Stimulated activated CD8-positive, alpha-beta memory T cell treated with anti-CD3 and anti-CD28 coated beads, Interleukin-12 subunit alpha, Interleukin-12 subunit beta, amount 100 ng/mL, for 4 hours (primary cell): ENCODE data around the gene CLDN34.

ENCODE experiments used
- DNase-seq: peaks from one replicate; pipeline ENCODE4 v3.0.0-alpha.2; 2020; ENCODE audit warnings: low read depth

CLDN34 gene, protein sequence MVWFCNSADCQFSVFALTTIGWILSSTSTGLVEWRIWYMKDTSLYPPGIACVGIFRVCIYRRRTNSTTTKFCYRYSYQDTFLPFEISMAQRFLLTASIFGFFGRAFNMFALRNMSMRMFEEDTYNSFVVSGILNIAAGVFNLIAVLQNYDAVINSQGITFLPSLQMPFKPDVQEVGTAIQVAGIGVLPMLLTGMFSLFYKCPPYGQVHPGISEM

DNA sequence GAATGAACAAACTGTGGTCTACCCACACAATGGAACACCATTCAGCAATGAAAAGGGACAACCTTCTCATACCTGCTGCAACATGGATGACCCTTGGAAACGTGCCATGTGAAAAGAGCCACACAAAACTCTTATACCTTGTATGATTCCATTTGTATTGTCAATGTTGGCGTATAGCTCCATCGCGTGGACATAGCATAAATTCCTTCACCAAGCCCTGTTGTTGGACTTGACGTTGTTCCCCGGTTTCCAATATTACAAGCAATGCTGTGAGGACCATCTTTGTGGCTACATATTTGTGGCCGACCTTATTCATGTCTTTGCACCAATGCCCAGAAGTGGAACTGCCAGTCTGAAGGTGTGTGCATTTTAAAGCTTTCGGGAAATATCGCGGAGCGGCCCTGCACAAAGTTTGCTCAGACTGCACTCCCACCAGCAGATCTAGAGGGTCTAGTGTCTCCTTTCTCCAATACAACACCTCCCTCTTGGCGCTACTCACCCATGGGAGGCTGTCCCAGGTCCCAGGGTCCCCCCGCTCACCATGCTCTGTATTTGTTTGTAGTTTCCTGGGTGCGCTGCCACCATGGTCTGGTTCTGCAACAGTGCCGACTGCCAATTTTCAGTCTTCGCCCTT is at the start of gene CLDN34:
CLDN34 (plus strand) TSS at position 584 of the 634 bp plus-strand sequence; CDS start at position 584, 0 bp downstream.
- DNase-seq: no peak

DNA sequence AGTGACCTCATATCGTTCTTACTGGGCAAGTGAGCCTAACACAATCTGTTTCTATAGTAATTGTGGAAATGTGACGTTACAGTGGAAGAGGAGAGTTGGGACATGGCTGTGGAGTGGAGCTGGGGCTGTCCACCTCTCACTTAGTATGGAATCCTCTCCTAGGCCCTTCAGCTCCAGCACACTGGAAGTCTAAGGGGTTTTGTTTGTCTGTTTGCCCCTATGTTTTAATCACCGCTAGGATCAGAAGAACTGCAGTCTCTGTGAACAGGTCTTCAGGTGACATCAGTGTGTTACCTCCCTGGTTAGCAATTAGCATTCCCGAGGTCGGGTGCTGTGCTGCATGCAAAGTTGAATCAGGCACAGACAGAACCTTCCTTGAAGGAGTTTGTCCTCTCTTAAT is 49.3 kb upstream of the CLDN34 start:
- DNase-seq: no peak

DNA sequence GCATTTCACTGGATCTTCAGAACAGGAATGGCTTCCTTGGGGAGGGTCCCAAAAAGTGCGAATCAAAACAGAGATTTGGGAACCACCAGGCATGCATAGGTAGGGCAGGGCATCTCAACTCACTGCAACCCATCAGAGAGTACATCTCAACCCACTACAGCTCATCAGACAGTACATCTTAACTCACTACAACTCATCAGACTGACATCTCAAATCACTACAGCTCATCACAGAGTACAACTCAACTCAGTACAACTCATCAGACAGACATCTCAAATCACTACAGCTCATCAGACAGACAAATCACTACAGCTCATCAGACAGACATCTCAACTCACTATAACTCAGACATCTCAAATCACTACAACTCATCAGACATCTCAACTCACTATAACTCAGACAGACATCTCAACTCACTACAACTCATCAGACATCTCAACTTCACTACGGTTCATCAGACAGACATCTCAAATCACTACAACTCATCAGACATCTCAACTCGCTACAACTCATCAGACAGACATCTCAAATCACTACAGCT is 47.5 kb upstream of the CLDN34 start:
- no peak for DNase-seq

DNA sequence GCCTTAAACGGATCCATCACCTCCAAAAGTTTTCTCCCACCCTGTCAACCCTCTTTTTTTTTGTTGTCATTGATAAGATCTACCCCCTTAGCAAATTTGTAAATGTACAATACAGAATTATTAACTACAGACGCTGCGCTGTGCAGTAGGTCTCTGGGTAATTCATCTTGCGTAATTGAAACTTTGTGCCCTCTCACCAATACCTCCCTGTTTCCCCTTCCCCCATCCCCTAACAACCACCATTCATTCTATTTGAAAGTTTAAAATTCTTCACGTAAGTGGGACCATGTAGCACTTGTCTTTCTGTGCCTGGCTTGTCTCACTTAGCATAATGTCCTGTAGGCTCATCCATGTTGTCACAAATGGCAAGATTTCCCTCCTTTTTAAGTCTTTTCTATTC is 45.8 kb upstream of the CLDN34 start:
- no peak for DNase-seq

DNA sequence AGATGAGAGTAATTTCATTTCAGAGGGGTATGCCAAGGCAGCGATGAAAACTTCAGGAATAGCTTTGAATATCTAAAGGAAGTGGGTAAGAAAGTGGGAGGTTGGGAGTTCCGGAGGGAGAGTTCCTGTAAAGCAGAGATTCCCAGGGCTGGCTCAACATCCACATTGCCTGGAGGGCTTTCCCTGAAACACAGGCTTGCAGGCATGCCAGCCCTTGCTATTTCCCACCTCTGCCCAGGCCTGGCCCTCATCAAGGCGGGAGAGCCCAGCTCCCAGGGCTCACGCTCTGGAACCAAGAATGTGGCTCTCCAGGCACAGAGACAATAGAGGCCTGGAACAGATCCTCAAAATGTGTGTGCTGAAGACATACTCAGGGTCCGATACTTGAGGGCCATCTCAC is 43.8 kb upstream of the CLDN34 start:
- DNase-seq: no peak

DNA sequence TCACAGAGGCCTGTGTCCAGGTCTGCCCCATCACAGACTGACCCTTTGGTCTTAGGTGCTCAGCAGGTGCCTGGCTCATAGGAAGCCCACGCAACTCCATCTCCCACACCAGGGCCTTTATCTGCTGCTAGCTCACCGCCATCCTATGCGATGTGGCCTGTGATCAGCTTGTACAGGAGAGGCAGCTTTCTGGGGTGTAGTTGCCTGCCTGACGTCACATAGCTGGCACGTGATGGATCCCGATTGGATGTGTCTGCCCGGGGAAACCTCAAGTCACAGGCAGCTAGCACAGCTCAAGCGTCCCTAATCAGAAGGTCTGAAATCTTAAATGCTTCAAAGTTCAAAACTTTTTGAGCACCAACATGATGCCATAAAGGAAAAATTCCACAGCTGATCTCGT is 41.2 kb upstream of the CLDN34 start:
- no peak for DNase-seq

DNA sequence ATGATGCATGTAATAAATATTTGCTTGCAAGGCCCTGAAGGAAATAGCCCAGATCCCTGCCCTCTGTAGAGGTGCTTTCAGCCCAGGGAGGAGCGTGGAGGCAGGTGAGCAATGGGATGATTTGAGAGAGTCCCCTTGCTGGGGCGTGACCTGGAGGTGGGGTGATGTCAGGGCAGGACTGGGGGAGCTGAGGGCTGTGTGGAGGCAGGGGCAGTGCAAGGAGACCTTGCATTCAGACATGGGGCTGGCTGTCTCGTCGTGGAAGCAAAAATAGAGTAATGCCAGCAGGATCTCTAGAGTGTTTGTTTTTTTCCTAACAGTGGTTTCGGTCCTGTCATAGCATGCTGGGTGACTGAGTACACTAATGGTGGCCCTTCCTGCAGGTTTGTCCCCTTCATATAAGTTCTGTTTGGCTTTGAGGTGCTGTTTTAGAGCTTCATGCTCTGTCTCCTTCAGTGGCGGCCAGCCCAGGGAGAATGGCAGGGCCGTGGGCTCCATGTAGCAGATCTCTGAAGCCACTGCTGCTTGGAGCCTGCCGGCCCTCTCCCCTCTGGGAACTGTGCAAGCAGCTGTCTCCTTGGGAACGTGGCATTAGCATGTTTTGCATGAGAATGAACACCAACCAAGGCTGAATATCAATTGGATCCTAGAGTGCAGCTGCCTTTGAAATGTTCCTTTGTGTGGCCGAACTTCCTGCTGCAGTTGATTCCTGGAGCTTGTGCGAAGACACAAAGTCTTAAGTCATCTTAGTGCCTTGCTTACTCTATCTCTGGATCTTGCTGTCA is 39.3 kb upstream of the CLDN34 start:
- no peak for DNase-seq

DNA sequence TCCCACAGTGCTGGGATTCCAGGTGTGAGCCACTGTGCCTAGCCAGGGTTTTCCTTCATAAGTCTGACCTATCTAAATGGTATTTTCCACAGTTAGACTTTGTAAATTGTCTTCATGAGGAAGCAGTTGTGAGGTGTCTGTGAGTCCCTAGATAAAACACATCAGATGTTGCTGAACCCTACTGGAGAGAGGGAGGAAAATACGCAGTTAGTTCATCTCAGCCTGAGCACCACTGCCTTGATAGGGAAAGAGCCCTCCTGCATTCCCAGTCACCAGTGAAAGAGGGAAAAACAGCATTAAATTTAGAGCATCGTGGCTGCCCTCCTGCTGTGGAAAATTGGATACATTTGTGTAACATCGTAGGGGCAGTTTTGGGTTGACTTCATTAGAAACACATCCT is 31.7 kb upstream of the CLDN34 start:
- DNase-seq: no peak

DNA sequence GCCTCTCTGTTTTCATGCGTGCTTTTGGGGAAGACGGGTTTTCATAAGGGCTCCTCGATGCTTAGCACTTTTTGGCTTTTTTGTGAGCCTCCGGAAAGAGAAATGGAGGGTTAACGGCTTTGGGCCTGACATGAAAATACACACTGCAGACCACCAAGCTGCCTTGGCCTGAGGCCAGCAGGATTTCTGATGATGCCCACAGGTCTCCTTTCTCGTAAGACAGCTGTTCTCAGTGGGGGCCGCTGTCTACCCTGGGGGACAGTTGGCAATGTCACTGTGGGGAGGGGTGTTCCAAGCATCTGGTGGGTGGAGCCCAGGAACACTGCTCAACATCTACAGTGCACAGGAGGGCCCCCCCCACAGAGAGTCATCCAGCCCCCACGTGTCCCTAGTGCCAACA is 29.4 kb upstream of the CLDN34 start:
- no peak for DNase-seq

DNA sequence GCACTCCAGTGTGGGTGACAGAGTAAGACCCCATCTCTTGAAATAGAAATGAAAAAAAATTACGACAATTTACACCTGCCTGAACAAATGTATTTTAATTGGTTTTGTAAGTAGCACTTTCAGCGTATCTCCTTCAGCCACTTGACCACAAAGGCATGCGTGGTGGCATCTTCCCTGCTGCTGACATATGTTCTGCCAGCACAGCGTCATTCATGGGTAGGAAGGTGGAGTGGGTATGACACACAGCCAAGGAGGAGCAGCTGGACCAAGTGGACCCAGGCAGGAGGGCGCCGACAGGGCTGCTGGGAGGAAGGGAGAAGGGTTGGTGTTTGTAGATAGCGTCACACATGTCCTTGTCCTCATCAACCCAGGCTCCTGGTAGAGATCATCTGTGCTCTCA is 28.6 kb upstream of the CLDN34 start:
- no peak for DNase-seq

DNA sequence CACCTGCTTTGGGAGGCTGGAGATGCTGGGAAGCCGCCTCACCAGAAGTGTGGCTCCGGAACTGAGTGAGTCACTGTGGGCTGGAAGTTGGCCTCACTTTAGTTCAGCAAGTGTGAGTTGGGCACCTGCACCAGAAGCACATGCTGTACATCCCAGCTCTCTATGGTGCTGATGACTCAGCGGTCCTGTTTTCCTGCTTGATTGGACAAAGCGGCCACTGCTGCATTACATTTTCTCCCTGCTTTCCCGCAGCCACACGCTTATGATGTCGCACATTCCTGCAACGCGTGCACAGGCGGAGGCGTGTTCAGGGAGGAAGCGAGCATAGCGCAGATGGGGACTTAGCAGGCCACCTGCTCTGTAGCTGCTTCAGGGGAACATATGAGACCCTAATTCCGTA is 26.7 kb upstream of the CLDN34 start:
- no peak for DNase-seq

DNA sequence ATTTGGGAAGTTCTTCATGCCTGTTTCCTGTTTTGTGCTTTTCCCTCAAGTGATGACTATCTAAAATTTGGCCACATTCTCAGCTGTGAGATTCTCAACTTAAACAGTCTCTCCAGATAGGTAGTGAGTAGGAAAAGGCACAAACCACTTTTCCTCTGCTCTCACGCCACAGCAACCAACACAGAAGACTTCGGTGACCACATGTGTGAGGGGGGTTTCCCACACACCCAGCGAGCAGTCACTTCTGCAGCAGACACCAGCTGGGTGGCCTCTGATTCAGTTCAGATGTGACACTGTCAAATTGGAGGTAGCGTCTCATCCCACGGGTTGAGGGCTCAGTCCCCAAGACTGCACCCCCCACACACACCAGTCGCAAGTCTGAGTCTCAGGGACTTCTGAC is 25.1 kb upstream of the CLDN34 start:
- DNase-seq: peak; percentile 14

DNA sequence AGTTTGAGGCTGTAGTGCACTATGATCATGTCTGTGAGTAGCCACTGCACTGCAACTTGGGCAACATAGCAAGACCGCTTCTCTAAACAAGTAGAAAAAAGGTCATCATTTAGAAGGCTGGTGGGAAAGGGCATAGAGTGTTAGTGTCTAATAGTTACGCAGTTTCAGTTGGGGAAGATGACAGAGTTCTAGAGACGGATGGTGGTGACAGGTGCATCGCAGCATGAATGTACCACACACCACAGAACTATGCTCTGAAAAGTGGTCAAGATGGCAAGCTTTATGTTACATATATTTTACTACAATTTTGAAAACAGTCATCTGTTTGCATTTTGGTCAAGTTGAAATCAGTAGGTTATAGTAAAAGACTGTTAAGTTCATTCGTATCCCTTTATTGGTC is 23.7 kb upstream of the CLDN34 start:
- DNase-seq: no peak

DNA sequence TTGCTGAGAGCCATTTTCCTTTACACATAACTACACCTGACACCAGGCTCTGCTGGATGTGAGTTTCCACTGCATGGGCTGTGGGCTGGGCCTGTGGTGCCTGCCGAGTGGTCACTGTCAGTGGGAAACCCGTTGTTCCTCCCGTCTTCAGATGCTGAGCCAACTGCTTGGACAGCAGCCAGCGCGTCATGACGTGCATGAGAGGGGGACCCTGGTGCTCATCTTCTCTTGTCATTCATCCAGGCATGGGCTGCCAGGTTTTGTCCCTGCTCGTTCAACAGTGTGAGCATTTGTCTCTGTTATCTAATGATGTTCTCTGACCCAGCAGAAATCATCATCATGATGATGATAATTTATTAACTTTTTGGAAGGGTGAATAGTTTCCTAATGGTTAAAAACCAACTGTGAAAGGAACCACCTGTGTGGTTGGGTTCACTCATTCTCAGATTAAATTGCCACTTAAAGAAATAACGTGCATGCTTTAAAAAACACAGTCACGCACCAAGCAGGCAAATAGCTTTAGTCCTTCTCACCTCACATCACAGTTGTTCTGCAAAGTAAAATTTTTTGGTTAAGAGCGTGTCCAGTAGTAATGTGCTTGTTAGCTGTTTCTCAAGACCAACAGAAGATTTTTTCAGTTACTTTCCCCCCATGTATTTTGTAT is 19.9 kb upstream of the CLDN34 start:
- no peak for DNase-seq

DNA sequence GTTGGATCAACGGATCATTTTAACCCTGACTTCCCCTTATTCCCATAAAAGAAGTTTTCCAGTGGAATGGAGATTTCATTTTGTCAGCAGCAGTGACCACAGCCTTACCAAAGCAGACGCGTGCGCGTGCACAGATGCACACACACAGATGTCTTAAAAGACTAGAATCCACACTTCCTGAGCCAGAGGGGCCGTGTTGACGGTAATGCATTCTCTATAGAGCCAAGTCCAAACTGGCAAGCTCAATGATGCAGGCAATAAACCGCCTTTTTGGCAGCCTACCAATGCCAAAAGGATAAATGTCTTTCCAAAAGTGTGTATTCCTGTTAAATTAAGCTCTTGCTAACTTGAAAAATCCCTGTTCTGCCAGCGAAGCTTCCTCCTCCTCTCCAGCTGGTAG is 18.8 kb upstream of the CLDN34 start:
- no peak for DNase-seq

DNA sequence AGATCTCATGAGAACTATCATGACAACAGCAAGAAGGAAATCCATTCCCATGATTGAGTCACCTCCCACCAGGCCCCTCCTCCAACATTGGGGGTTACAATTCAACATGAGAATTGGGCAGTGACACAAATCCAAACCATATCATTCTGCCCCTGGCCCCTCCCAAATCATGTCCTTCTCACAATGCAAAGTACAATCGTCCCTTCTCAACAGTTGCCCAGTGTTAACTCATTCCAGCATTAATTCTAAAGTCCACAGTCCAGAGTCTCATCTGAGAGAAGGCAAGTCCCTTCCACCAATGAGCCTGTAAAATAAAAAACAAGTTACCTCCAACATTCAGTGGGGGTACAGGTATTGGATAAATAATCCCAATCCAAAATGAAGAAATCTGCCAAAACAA is 14.9 kb upstream of the CLDN34 start:
- DNase-seq: no peak

DNA sequence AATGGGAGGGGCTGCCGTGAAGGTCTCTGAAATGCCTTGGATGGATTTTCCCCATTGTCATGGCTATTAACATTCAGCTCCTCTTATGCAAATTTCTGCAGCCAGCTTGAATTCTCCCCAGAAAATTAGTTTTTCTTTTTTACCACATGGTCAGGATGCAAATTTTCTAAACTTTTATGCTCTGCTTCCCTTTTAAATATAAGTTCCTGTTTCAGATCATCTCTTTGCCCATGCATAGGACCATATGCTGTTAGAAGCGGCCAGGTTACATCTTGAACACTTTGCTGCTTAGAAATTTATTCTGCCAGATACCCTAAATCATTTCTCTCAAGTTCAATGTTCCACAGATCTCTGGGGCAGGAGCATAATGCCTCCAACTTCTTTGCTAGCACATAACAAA is 13.8 kb upstream of the CLDN34 start:
- DNase-seq: no peak

DNA sequence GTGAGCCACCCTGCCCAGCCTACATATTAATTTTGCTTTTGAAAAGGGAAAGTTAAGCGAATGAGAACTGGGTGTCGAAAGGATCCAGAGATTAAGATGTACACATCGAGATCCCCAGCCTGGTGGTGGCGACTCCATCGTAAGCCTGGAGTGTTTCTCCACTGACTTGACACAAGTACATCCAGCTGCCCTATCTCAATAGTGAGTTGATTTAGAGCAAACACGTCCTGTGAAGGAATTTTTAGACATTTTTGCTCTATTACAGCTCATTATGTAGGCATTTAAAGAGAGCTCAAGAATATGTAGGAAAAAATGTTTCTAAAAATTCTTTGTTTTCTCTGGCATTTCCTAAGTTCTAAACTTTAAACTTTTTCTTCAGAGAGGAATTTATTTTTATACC is 11.7 kb upstream of the CLDN34 start:
- no peak for DNase-seq

DNA sequence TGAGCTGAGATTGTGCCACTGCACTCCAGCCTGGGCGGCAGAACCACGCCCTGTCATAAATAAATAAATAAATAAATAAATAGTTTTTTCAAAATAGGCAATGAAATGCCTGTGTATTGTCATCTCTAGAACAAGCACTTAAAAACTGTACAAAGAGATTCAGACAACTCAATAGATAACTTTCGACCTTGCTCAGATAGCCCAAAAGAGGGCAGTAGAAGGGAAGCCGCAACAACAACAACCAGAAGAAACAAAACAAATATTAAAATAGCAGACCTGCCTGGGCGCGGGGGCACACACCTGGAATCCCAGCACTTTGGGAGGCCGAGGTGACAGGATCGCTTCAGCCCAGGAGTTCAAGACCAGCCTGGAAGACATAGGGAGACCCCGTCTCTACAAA is 9.4 kb upstream of the CLDN34 start:
- DNase-seq: no peak

DNA sequence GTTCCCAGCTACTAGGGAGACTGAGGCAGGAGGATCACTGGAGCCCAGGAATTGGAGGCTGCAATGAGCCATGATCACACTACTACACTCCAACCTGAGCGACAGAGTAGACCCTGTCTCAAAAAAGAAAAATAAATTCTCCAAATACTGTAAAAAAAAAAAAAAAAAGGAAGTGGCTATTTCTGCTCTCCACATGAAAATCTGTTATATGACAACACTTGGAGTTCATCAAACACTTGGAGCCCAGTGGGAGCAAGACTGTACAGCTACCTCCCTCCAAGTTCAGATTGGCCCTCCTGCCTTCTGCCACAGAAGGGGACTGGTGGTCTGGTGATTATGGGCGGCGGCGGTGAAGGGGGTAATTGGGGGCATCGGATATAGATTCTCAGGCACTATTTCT is 9.0 kb upstream of the CLDN34 start:
- DNase-seq: no peak

DNA sequence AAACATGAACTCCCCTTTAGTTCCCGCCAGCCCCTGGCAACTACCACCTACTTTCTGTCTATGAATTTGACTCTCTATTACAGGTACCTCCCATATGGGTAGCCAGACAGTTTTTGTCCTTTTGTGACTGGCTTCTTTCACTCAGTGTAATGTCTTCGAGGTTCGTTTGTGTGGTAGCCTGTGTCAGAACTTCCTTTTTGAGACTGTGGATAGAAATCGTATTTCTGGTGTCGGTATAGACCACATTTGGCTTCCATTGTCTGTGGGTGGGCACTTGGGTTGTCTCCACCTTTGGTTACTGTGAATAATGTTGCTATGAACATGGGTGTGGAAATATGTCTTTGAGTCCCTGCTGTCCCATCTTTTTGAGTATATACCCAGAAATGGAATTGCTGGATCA is 5.4 kb upstream of the CLDN34 start:
- no peak for DNase-seq

DNA sequence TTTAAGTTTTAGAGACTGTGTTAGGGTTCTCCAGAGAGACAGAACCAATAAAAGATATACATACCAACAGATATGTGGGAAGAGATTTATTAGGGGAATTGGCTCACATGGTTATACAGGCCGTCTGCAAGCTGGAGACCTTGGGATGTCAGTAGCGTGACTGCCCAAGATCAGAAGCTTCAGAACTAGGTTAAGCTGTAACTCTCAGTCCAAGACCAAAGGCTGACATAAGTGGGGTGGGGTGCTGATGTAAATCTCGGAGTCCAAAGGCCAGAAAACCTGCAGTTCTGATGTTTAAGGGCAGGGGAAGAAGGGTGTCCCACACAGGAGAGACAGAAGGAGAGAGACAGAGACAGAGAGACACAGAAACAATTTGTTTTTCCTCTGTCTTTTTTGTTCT is 10.5 kb downstream of the CLDN34 start:
- no peak for DNase-seq

DNA sequence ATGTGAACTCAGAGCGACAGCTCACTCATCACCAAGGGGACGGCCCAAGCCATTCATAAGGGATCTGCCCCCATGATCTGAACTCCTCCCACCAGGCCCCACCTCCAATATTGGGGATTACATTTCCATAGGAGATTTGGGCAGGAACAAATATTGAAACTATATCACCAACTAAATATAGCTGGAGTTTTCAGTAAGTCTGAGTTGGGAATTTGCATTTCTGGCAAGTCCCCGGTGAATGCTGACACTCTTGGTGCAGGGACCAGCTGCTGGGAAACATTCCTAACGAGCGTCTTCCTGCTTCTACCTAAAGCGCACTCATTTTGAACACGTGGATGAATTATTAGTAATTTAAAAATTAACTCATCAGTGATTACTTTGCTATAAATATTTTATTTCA is 13.2 kb downstream of the CLDN34 start:
- no peak for DNase-seq
